ENCODE results near the gene MTIF3.

DNA sequence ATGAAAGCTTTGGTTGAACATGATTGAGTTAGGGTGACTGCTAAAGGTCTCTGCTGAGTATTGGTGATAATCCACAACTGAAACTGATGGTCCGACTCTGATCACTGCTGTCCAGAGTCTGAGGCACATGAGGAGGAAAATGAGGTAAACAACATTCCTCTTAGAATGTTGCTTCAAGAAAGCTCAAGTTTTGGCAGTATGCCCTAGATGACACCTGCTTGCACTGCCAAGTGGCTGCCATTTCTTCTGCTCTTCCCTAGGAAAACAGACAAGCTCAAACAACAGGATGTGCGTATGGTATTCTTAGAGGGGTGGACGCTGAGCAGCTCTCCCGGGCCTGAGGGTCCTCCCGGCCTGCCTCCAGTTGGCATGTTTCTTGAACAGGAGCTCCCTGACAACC is 15.2 kb upstream of the MTIF3 start:
- TF ChIP-seq, protein P1, sequence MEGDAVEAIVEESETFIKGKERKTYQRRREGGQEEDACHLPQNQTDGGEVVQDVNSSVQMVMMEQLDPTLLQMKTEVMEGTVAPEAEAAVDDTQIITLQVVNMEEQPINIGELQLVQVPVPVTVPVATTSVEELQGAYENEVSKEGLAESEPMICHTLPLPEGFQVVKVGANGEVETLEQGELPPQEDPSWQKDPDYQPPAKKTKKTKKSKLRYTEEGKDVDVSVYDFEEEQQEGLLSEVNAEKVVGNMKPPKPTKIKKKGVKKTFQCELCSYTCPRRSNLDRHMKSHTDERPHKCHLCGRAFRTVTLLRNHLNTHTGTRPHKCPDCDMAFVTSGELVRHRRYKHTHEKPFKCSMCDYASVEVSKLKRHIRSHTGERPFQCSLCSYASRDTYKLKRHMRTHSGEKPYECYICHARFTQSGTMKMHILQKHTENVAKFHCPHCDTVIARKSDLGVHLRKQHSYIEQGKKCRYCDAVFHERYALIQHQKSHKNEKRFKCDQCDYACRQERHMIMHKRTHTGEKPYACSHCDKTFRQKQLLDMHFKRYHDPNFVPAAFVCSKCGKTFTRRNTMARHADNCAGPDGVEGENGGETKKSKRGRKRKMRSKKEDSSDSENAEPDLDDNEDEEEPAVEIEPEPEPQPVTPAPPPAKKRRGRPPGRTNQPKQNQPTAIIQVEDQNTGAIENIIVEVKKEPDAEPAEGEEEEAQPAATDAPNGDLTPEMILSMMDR (conservative IDR thresholded peaks at IDR 0.05 in 1 of 2, IDR thresholded peaks at IDR 0.05 in 1 of 2; ENCODE audit: extremely low read depth in 1 of 2, insufficient read depth in 1 of 2, low read depth in 1 of 2, low read length in 2 of 2), result no peak
- no peak for TF ChIP-seq EZH2 (IDR thresholded peaks at IDR 0.05; ENCODE audit: borderline replicate concordance, low read length)
